Activated CD8-positive, alpha-beta memory T cell treated with anti-CD3 and anti-CD28 coated beads, Interleukin-2, amount 50 U/mL, for 48 hours (primary cell): Measurements from ENCODE around the gene RPP14.

Experiments used
- DNase-seq: peaks from one replicate; pipeline ENCODE4 v3.0.0-alpha.2; 2020

RPP14 gene

GRCh38 chr3:58292866-58293265 lies 13.2 kb upstream of the RPP14 start:
- no peak for DNase-seq

DNA sequence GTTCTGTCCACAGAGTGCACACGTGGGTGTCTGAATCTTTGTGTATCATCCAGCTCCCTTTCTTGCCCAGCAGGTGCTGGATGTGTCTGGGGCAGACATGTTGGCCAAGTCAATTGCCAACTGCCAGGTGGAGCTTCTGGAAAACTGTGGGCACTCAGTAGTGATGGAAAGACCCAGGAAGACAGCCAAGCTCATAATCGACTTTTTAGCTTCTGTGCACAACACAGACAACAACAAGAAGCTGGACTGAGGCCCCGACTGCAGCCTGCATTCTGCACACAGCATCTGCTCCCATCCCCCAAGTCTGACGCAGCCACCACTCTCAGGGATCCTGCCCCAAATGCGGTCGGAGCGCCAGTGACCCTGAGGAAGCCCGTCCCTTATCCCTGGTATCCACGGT lies 12.5 kb upstream of the RPP14 start:
- no peak for DNase-seq

GRCh38 chr3:58296269-58296668 lies 9.8 kb upstream of the RPP14 start:
- no peak for DNase-seq

DNA sequence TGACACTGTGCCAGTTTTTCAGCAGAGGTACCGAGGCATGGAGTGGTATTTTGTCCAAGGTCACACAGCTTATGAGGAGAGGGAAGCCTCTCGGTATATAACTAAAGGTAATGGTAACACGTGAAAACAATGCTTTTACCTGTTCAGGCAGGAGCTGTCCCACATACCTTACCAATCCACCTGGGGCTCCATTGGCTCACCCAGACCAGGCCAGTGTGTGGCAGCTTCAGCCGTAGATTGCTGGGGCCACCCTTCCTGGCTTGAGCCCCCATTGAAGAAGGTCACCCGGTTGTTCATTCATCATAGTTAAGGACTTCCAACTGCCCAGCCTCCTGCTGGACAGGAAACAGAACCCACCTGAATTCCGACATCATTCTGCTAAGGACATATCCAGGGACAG lies 9.2 kb upstream of the RPP14 start:
- no peak for DNase-seq

GRCh38 chr3:58298190-58298589 lies 7.9 kb upstream of the RPP14 start:
- no peak for DNase-seq

GRCh38 chr3:58299075-58299474 lies 7.0 kb upstream of the RPP14 start:
- no peak for DNase-seq

- no peak for DNase-seq
Measured at GRCh38 chr3:58299839-58300516, 6.1 kb upstream of the RPP14 start.

DNA sequence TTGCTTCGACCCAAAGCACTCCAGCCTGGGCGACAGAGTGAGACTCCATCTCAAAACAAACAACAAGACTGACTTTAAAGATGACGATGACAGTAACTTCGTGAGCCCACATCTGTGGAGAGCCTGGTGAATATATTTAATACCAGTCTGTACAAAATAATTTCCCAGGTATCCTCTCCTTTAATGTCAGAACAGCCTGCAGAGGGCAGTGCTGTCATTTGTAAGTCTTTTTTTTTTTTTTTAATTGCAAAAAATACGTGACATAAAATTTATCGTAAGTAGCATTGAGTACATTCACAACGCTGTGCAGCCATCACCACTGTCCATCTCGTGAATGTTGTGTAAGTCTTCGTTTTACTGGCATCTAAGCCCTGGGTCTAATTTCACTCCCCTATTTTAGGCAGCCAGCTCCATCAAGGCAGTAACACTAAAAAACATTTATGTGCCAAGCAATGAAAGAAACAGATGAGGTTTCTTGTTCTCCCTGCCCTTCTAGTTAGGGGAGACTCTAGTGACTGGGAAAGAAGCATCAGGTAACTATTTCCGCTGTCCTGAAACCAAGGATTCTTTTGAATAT lies 1.7 kb downstream of the RPP14 start:
- DNase-seq: no peak

GRCh38 chr3:58308728-58309127 lies 2.7 kb downstream of the RPP14 start:
- DNase-seq: no peak

GRCh38 chr3:58317811-58318210 lies 11.8 kb downstream of the RPP14 start:
- DNase-seq: no peak

- no peak for DNase-seq
Measured at GRCh38 chr3:58321791-58322190, 15.7 kb downstream of the RPP14 start.

DNA sequence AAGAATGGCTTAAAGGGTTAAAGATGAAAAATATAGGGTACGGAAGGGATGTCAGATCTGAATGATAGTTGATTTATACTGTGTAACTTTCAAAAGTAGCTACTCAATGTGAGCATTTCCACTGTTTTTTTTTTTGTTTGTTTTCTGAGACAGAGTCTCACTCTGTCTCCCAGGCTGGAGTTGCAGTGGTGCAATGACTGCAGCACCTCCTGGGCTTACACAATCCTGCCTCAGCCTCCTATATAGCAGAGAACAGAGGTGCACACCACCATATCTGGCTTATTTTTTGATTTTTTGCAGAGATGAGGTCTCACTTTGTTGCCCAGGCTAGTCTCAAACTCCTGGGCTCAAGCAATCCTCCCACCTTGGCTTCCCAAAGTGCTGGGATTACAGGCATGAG lies 16.7 kb downstream of the RPP14 start:
- no peak for DNase-seq

DNA sequence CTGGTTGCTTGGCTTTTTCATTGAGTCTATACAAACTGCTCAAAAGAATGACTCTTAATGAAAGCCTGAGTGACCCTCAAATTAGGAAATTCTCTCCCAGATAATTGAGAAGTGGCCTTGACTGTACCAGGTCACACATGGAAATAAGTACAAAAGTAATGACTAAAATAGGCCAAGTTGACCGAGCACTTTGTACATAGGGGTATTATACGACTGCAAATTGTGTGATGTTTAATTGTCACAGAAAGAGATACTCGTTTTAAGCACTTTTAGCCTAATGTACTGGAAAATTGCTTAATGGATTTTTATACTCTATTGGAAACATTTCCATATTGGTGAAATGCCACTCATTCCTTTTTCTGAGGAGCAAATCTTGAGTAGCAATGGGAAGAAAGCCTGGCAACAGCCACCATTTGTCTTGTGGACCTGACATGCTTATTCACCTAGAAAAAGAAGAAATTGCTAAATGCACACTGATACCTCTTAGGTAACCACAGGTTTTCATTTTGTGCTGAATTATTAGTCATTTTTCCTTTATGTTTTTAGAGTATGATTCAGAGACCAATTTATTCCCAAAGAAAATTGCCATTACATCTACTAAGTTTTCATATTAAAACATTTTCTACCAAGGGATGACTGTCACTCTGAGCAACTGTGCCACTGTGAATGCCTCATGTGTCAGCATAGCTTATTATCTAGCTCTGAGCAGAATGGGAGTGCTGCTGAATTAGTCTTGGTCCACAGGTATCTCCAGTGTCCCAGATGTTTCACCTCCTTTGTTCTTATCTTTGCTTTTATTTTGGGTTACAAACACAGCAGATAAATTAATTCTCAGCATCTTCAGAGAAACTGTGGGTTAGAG lies 17.7 kb downstream of the RPP14 start:
- no peak for DNase-seq

- DNase-seq: no peak
Measured at GRCh38 chr3:58324391-58325390, 18.6 kb downstream of the RPP14 start.

GRCh38 chr3:58325525-58325992 lies 19.5 kb downstream of the RPP14 start:
- no peak for DNase-seq

DNA sequence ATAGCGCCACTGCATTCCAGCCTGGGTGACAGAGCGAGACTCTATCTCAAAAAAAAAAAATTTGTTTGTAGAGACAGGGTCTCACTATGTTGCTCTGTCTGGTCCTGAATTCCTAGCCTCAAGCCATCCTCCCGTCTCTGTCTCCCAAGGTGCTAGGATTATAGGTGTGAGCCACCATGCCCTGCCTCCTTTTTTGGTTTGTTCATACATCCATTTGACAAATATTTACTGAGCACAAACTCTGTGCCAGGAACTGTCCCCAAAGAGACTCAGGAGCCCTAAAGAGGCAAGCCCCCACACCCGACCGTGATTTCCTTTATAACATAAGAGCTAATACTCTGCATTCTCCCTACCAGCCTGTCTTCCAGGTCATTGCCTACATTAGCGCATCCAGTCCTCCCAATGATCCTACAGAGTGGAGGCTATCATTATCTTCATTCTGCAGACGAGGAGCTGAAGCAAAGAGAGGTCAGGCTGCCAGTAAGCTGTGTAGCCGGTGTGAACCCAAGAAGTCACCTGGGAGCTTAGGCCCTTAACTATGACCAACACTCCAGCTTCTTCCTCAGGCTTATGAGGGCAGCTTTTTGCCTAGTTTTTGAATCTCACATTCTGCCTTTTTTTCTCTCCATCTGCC lies 20.3 kb downstream of the RPP14 start:
- no peak for DNase-seq

- DNase-seq: no peak
Measured at GRCh38 chr3:58329150-58329921, 23.3 kb downstream of the RPP14 start.

GRCh38 chr3:58329922-58330413 lies 23.9 kb downstream of the RPP14 start:
- DNase-seq: no peak

DNA sequence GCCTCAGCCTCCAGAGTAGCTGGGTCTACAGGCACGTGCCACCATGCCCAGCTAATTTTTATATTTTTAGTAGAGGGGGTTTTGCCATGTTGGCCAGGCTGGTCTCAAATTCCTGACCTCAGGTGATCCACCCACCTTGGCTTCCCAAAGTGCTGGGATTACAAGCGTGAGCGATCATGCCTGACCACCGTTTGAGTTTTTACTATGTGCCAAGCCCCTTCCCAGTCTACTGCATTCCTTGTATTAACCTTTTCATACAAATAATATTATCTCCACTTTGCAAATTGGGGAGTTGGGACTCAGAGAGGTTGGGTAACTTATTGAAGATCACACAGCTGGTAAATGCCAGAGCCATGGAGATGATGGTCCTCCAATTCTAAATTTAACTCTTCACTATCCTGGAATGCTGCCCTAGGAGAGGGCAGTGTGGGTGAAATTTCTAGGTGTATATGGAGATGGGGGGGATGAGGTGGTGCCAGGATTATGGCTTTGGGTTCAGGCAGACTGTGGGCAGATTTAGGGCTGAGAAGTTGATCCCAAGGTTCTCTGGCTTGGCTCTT lies 25.6 kb downstream of the RPP14 start:
- no peak for DNase-seq

GRCh38 chr3:58332575-58333188 lies 26.6 kb downstream of the RPP14 start, which contains the start of gene PXK:
Gene PXK, plus strand, starts transcription at chr3:58332892. Its CDS starts 97 bp downstream, at chr3:58332989.
- DNase-seq: peak; percentile 91
